GM12875 (cell line): ENCODE data around the gene SPNS2.

Experiments used
- H3K4me3 ChIP-seq: one replicate; pipeline ENCODE4 v1.5.1; 2011; ENCODE audit warnings: low read depth, low read length, control low read depth
- TF ChIP-seq, protein P1 (sequence below): IDR thresholded peaks from 2 replicates; pipeline ENCODE4 v1.5.1; 2011; ENCODE audit warnings: low read depth, mild to moderate bottlenecking, control low read depth, inconsistent platforms, low read length, moderate library complexity, borderline replicate concordance; ENCODE audit not compliant: insufficient read depth

The SPNS2 gene

GRCh38 chr17:4534928-4535666 is 36.4 kb downstream of the SPNS2 start:
- TF ChIP-seq, protein P1, sequence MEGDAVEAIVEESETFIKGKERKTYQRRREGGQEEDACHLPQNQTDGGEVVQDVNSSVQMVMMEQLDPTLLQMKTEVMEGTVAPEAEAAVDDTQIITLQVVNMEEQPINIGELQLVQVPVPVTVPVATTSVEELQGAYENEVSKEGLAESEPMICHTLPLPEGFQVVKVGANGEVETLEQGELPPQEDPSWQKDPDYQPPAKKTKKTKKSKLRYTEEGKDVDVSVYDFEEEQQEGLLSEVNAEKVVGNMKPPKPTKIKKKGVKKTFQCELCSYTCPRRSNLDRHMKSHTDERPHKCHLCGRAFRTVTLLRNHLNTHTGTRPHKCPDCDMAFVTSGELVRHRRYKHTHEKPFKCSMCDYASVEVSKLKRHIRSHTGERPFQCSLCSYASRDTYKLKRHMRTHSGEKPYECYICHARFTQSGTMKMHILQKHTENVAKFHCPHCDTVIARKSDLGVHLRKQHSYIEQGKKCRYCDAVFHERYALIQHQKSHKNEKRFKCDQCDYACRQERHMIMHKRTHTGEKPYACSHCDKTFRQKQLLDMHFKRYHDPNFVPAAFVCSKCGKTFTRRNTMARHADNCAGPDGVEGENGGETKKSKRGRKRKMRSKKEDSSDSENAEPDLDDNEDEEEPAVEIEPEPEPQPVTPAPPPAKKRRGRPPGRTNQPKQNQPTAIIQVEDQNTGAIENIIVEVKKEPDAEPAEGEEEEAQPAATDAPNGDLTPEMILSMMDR, result no peak
- H3K4me3 ChIP-seq, result no peak overlapping the region

- TF ChIP-seq, protein P1, result no peak
- H3K4me3 ChIP-seq, result no peak overlapping the region
Observed at GRCh38 chr17:4535667-4536258, 37.1 kb downstream of the SPNS2 start.

DNA sequence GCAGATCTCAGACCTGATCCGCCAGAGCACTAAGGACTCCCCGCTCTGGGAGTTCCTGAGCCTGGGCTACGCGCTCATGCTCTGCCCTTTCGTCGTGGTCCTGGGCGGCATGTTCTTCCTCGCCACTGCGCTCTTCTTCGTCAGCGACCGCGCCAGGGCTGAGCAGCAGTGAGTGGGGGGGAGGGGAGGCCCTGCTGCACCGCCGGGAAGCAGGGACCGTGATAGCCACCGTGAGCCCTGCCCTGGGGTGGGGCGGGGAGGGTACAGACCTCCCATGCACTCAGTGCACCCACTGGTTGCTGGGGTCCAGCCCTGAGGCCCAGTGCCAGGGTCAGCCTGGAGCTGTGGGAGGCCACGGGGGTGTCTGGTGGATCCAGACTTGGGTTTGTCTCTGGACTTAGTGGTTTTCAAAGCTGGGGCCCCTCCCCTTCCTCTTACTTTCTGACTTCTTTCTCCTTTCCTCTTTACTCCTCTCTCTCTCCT is 37.6 kb downstream of the SPNS2 start:
- TF ChIP-seq, protein P1, result no peak
- no peak overlapping the region for H3K4me3 ChIP-seq

- TF ChIP-seq, protein P1, result no peak
- H3K4me3 ChIP-seq, result no peak overlapping the region
Observed at GRCh38 chr17:4536742-4537411, 38.2 kb downstream of the SPNS2 start.

GRCh38 chr17:4537451-4538235 is 39.0 kb downstream of the SPNS2 start:
- TF ChIP-seq, protein P1, result no peak
- no peak overlapping the region for H3K4me3 ChIP-seq

GRCh38 chr17:4538236-4539002 is 39.7 kb downstream of the SPNS2 start:
- no peak overlapping the region for H3K4me3 ChIP-seq
- TF ChIP-seq, protein P1, result no peak
